IMR-90 (cell line): ENCODE results near the gene CWC27.

Experiments used
- CEBPB ChIP-seq: IDR thresholded peaks from 2 replicates; pipeline ENCODE4 v1.6.1; 2012; ENCODE audit warnings: low read depth, low read length, improper control_type of control experiment
- CTCF ChIP-seq: conservative IDR thresholded peaks from 2 replicates; pipeline ENCODE4 v1.5.1; 2012; ENCODE audit warnings: mild to moderate bottlenecking, low read depth, low read length, improper control_type of control experiment

GRCh38 chr5:64744914-64745313 is 23.8 kb upstream of the CWC27 start:
- TF ChIP-seq CEBPB, result no peak
- TF ChIP-seq CTCF, result no peak
